ACC112 (cell line): ENCODE data around the gene WDR48.

Experiments used
- H2AFZ ChIP-seq: fragments of 200-600 bp; sonication (generic); one replicate; pipeline ENCODE4 v1.6.0; 2017; ENCODE audit warnings: antibody characterized with exemption, low read length; ENCODE audit not compliant: unreplicated experiment
- H3K27ac ChIP-seq: fragments of 200-600 bp; sonication (generic); 2 replicates; pipeline ENCODE4 v1.5.1; 2014; ENCODE audit warnings: low read depth, mild to moderate bottlenecking, antibody characterized with exemption, low read length, moderate library complexity
- H3K27me3 ChIP-seq: fragments of 200-600 bp; sonication (generic); 2 replicates; pipeline ENCODE4 v1.6.1; 2014; ENCODE audit warnings: mild to moderate bottlenecking, antibody characterized with exemption, low read length, moderate library complexity, mixed read lengths; ENCODE audit not compliant: insufficient read depth
- H3K36me3 ChIP-seq: fragments of 200-600 bp; sonication (generic); 2 replicates; pipeline ENCODE4 v1.6.1; 2016; ENCODE audit warnings: mild to moderate bottlenecking, antibody characterized with exemption, low read length, moderate library complexity, mixed read lengths; ENCODE audit not compliant: insufficient read depth
- H3K4me1 ChIP-seq: fragments of 200-600 bp; sonication (generic); one replicate; pipeline ENCODE4 v1.6.1; 2016; ENCODE audit warnings: low read length, mixed read lengths; ENCODE audit not compliant: insufficient read depth, unreplicated experiment, control insufficient read depth
- H3K4me3 ChIP-seq: fragments of 200-600 bp; sonication (generic); 2 replicates; pipeline ENCODE4 v1.5.1; 2014; ENCODE audit warnings: mild to moderate bottlenecking, low read depth, low read length
- H3K79me2 ChIP-seq: fragments of 200-600 bp; sonication (generic); one replicate; pipeline ENCODE4 v1.6.0; 2016; ENCODE audit warnings: low read length; ENCODE audit not compliant: control insufficient read depth, unreplicated experiment, insufficient read depth

WDR48 gene

DNA sequence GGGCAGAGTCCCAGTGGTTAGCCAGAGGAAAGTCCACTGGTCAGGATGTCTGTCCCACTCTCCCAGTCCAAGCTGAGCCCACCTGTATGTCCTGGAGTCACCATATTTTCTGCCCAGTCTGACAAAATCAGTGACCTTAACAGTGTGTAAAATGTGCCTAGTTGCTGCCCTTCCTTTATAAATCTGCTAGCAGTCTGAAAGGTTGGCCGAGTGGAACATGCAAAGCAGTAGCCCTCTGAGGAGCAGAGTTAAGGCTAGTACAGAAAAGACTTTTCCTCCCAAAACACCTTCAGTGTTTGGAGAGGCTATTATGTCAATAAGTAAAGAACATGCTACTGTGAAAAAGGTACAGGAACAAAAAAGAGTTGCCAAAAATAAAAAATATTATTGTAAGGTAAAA lies 71.0 kb downstream of the WDR48 start:
- no peaks in the 10 kb centered on the region for H3K36me3 ChIP-seq
- no peaks in the 10 kb centered on the region for H3K79me2 ChIP-seq
- H2AFZ ChIP-seq: no peak overlapping the region
- H3K27me3 ChIP-seq: no peaks in the 10 kb centered on the region
- H3K27ac ChIP-seq: no peak overlapping the region
- H3K4me1 ChIP-seq: peaks cover 12% of the 10 kb centered on the region
- no peak overlapping the region for H3K4me3 ChIP-seq

- Histone ChIP-seq H3K4me1 (peaks cover 12% of the 10 kb centered on the region), H3K27me3 (no peaks in the 10 kb centered on the region), H2AFZ (no peak overlapping the region), H3K27ac (no peak overlapping the region), H3K36me3 (no peaks in the 10 kb centered on the region), H3K4me3 (no peak overlapping the region), H3K79me2 (no peaks in the 10 kb centered on the region)
Observed at GRCh38 chr3:39124876-39125840, 73.3 kb downstream of the WDR48 start.

DNA sequence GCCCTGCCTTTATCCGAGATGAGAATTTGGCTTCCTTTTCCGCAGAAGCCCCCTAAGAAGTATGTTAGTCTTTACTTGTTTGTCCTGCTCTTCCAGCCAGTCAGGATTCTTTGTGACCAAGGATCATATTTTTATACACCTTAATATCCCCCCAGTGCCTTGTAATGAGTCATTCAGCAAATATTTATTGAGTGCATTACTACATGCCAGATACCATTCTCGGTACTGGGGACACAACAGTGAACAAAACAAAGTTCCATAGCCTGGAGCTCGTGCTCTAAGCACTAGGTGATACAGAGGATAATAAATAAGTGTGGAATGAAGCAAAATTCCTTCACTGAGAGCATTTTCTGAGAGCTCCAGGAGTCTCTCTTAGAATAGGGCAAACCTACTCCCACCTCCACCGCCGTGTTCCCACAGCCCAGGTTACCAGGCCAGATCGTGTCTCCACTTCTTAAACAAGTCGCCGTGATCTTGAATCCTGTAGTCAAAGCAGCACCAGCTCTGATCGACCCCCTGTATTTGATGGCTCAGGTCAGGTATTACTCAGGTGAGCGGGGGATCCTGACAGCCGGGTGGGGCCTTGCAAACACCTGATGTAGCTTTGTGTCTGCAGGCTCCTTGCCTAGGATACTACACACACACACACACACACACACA lies 74.2 kb downstream of the WDR48 start:
- H3K4me3 ChIP-seq: no peak overlapping the region
- no peak overlapping the region for H2AFZ ChIP-seq
- no peak overlapping the region for H3K27ac ChIP-seq
- peaks cover 12% of the 10 kb centered on the region for H3K4me1 ChIP-seq
- no peaks in the 10 kb centered on the region for H3K27me3 ChIP-seq
- no peaks in the 10 kb centered on the region for H3K36me3 ChIP-seq
- H3K79me2 ChIP-seq: no peaks in the 10 kb centered on the region

DNA sequence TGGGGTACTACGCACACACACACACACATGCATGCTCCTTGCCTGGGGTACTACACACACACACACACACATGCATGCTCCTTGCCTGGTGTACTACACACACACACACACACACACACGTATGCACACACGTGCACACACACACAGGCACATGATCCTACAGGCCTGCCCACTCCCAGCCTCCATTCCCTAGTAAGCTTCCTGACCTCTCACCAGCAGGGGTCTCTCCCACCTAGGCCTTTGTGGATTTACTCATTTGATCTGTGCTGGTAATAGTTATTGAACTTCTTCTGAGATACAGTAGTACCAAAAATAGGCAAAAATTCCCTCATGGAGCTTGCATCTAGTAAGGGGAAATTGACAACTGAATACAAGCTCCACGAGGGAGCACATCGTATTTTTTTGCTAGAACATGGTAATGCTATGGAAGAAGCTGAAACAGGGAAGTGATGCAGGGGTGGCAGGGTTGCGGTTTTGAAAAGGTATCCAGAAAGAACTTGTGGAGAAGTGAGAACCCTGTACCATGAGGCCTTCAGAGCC lies 74.8 kb downstream of the WDR48 start:
- no peak overlapping the region for H3K27ac ChIP-seq
- no peak overlapping the region for H3K4me3 ChIP-seq
- no peaks in the 10 kb centered on the region for H3K36me3 ChIP-seq
- H3K4me1 ChIP-seq: peaks cover 12% of the 10 kb centered on the region
- H3K27me3 ChIP-seq: no peaks in the 10 kb centered on the region
- H3K79me2 ChIP-seq: no peaks in the 10 kb centered on the region
- H2AFZ ChIP-seq: no peak overlapping the region

DNA sequence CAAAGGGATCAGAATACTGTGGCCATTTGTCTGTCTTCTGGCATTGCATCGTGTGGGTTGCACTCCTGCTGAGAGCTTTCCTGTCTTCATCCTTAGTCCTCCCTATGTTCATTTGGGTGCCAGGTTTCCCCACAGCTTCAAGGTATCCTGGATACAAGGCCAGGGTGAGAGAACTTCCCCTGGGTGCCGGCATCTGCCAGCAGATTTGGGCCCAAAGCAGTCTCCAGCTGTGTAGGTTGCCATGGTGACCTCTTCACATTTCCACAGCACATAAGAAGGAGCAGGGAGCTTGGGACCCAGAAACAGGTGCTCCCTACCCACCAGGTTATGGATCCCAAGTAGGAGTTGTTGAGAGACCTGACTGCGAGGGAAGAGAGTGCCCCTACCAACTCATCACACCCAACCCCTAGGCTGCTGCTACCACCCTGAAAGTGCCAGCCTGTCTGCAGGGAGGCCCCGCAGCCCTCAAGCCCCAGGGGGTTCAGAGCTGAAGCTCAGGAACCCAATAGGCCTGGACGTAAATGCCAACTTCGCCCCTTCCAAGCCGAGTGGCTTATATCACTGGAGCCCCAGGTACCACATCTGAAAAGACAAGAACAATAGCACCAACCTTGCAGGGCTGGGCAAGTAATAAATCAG lies 75.6 kb downstream of the WDR48 start:
- Histone ChIP-seq H3K79me2 (no peaks in the 10 kb centered on the region), H3K4me3 (no peak overlapping the region), H2AFZ (no peak overlapping the region), H3K36me3 (no peaks in the 10 kb centered on the region), H3K27me3 (no peaks in the 10 kb centered on the region), H3K4me1 (peaks cover 12% of the 10 kb centered on the region), H3K27ac (no peak overlapping the region)

DNA sequence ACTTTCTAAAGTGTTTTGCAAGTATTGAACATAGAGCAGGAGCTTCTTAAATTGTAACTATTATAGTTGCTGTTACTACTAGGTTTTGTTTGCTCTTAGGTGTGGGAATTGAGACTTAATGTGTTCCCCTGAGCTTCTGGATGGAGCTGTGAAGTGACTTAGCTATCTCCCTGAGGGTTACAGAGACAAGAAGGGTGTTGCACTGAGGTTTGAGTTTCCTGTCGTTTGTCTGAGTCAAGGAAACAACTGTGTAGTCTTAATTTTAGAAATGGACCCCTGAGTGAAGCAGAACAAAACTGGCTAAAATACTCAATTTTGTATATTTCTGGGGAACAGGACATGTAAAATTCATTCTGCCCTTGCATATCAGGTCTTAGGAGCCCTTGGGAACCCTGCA lies 76.1 kb downstream of the WDR48 start:
- no peak overlapping the region for H2AFZ ChIP-seq
- H3K27ac ChIP-seq: no peak overlapping the region
- peaks cover 12% of the 10 kb centered on the region for H3K4me1 ChIP-seq
- H3K36me3 ChIP-seq: no peaks in the 10 kb centered on the region
- H3K27me3 ChIP-seq: no peaks in the 10 kb centered on the region
- no peak overlapping the region for H3K4me3 ChIP-seq
- no peaks in the 10 kb centered on the region for H3K79me2 ChIP-seq

DNA sequence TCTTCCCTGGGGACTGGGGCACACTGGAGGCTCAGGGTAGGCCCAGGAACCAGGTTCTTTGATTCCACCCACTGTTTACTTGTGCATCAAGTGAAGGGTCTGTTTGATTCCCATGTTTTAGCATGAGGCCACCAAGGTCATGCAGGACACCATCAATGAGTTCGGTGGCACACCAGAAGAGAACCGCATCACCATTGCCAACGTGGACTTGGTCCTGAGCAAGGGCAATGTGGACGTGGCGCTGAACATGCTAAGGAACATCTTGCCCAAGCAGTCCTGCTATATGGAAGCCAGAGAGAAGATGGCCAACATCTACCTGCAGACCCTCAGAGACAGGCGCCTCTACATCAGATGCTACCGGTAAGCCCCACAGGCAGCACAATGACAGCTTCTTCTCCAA lies 77.1 kb downstream of the WDR48 start:
- Histone ChIP-seq H3K4me1 (peaks cover 12% of the 10 kb centered on the region), H3K27ac (no peak overlapping the region)

DNA sequence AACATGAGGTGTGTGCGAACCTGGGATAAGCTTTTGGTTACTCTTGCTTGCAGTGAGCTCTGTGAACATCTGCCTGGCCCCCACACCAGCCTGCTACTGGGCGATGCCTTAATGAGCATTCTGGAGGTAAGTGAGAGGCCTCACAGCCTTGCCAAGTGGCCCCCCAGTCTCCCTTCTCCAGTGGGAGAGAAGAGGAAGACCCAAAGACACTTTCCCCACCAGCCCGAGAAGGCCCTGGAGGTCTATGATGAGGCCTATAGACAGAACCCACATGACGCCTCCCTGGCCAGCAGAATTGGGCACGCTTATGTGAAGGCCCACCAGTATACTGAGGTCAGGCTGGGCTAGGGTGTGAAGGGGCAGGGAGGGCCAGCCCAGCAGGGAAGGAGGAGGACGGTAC lies 78.2 kb downstream of the WDR48 start:
- H3K79me2 ChIP-seq: no peaks in the 10 kb centered on the region
- H2AFZ ChIP-seq: no peak overlapping the region
- no peaks in the 10 kb centered on the region for H3K27me3 ChIP-seq
- H3K4me1 ChIP-seq: peaks cover 12% of the 10 kb centered on the region
- no peak overlapping the region for H3K27ac ChIP-seq
- H3K36me3 ChIP-seq: no peaks in the 10 kb centered on the region
- H3K4me3 ChIP-seq: no peak overlapping the region

More for the DNA sequence above, 77.1 kb downstream of the WDR48 start:
- H3K27me3 ChIP-seq: no peaks in the 10 kb centered on the region
- H2AFZ ChIP-seq: no peak overlapping the region
- H3K36me3 ChIP-seq: no peaks in the 10 kb centered on the region
- no peaks in the 10 kb centered on the region for H3K79me2 ChIP-seq
- H3K4me3 ChIP-seq: no peak overlapping the region

GRCh38 chr3:39130693-39131265 lies 79.0 kb downstream of the WDR48 start:
- Histone ChIP-seq H3K4me1 (peaks cover 6% of the 10 kb centered on the region), H3K79me2 (no peaks in the 10 kb centered on the region), H3K36me3 (no peaks in the 10 kb centered on the region), H2AFZ (no peak overlapping the region), H3K27ac (no peak overlapping the region), H3K4me3 (no peak overlapping the region), H3K27me3 (no peaks in the 10 kb centered on the region)
